OCI-LY1 (cell line): ENCODE results near the gene RNF182.

Experiments
- CTCF ChIP-seq: fragments of 200-600 bp; sonication (generic), shearing (Covaris generic); IDR thresholded peaks from 2 replicates; pipeline ENCODE4 v1.5.1; 2017; ENCODE audit warnings: mild to moderate bottlenecking, antibody characterized with exemption, low read length, moderate library complexity, mixed read lengths
- EZH2 ChIP-seq: fragments of 200-600 bp; sonication (generic), shearing (Covaris generic); IDR thresholded peaks from 2 replicates; pipeline ENCODE4 v1.8.0; 2017; ENCODE audit warnings: borderline replicate concordance, mixed run types, mild to moderate bottlenecking, antibody characterized with exemption, low read length, moderate library complexity, mixed read lengths

- TF ChIP-seq EZH2 (no peak), CTCF (no peak)
Measured at GRCh38 chr6:13927203-13927602, 2.5 kb downstream of the RNF182 start.
